ENCODE data around the gene TOP3B. TPM values are rescaled to one million over a fixed set of nuclear protein-coding genes. Genes with fewer than 3 reads are reported as not detected.

TOP3B gene
- total and polyA plus RNA-seq, 9 of the 15 experiments (the other 6 are each of a cell fraction or from before 2014, with no cell fraction given): 3.0 to 188 (median 112) TPM

- TF ChIP-seq, protein P1, sequence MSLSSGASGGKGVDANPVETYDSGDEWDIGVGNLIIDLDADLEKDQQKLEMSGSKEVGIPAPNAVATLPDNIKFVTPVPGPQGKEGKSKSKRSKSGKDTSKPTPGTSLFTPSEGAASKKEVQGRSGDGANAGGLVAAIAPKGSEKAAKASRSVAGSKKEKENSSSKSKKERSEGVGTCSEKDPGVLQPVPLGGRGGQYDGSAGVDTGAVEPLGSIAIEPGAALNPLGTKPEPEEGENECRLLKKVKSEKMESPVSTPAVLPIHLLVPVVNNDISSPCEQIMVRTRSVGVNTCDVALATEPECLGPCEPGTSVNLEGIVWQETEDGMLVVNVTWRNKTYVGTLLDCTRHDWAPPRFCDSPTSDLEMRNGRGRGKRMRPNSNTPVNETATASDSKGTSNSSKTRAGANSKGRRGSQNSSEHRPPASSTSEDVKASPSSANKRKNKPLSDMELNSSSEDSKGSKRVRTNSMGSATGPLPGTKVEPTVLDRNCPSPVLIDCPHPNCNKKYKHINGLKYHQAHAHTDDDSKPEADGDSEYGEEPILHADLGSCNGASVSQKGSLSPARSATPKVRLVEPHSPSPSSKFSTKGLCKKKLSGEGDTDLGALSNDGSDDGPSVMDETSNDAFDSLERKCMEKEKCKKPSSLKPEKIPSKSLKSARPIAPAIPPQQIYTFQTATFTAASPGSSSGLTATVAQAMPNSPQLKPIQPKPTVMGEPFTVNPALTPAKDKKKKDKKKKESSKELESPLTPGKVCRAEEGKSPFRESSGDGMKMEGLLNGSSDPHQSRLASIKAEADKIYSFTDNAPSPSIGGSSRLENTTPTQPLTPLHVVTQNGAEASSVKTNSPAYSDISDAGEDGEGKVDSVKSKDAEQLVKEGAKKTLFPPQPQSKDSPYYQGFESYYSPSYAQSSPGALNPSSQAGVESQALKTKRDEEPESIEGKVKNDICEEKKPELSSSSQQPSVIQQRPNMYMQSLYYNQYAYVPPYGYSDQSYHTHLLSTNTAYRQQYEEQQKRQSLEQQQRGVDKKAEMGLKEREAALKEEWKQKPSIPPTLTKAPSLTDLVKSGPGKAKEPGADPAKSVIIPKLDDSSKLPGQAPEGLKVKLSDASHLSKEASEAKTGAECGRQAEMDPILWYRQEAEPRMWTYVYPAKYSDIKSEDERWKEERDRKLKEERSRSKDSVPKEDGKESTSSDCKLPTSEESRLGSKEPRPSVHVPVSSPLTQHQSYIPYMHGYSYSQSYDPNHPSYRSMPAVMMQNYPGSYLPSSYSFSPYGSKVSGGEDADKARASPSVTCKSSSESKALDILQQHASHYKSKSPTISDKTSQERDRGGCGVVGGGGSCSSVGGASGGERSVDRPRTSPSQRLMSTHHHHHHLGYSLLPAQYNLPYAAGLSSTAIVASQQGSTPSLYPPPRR (CRISPR knock-in tag; IDR thresholded peaks at IDR 0.05; ENCODE audit: borderline replicate concordance): no peak
- TF ChIP-seq CAMTA2 (CRISPR knock-in tag; conservative IDR thresholded peaks at IDR 0.05) (0 out of 2 replicates have a peak, but pooled peaks have one; percentile 16), TCF7L2 (IDR thresholded peaks at IDR 0.05; ENCODE audit: low read depth, low read length) (no peak), SRF (CRISPR knock-in tag; IDR thresholded peaks at IDR 0.05) (peak in 1 of 2 experiments; percentile 11; a peak in 1 of 4 replicates), CEBPG (CRISPR knock-in tag; IDR thresholded peaks at IDR 0.05) (no peak), CEBPG (tag; conservative IDR thresholded peaks at IDR 0.05 in 1 of 2, IDR thresholded peaks at IDR 0.05 in 1 of 2) (no peak), MCM2 (IDR thresholded peaks at IDR 0.05; ENCODE audit: low read depth) (no peak), MAX (CRISPR knock-in tag; IDR thresholded peaks at IDR 0.05) (peak; percentile 40; the same call in 1 of the 2 replicates), ZNF175 (CRISPR knock-in tag; IDR thresholded peaks at IDR 0.05; ENCODE audit: low read depth) (no peak), IRF1 (CRISPR knock-in tag; IDR thresholded peaks at IDR 0.05; ENCODE audit: borderline replicate concordance) (no peak), POLR2B (IDR thresholded peaks at IDR 0.05; ENCODE audit: low read depth, partially characterized antibody) (peak; percentile 42), PHF20 (IDR thresholded peaks at IDR 0.05; ENCODE audit: partially characterized antibody) (no peak), RREB1 (CRISPR knock-in tag; IDR thresholded peaks at IDR 0.05) (peak; percentile 51; the same call in 1 of the 2 replicates), COPS2 (conservative IDR thresholded peaks at IDR 0.05) (no peak), KDM2B (CRISPR knock-in tag; IDR thresholded peaks at IDR 0.05) (no peak)
Observed at GRCh38 chr22:21959274-21960074, 23.1 kb downstream of the TOP3B start (continued).
